GM18861 (cell line): ENCODE results near the gene MKNK2.
A peak's percentile ranks its signal among the peaks of the same experiment; 100 is the strongest.
"Not testable (repeated sequence)": the region's sequence is repeated elsewhere in the genome, so short reads cannot be mapped to it uniquely, and the experiment has no call there.

Source experiments
- ATAC-seq: cut with Tn5 transposase; IDR thresholded peaks from one replicate; pipeline ENCODE4 v1.9.1; 2021; ENCODE audit not compliant: unreplicated experiment

Gene MKNK2

DNA sequence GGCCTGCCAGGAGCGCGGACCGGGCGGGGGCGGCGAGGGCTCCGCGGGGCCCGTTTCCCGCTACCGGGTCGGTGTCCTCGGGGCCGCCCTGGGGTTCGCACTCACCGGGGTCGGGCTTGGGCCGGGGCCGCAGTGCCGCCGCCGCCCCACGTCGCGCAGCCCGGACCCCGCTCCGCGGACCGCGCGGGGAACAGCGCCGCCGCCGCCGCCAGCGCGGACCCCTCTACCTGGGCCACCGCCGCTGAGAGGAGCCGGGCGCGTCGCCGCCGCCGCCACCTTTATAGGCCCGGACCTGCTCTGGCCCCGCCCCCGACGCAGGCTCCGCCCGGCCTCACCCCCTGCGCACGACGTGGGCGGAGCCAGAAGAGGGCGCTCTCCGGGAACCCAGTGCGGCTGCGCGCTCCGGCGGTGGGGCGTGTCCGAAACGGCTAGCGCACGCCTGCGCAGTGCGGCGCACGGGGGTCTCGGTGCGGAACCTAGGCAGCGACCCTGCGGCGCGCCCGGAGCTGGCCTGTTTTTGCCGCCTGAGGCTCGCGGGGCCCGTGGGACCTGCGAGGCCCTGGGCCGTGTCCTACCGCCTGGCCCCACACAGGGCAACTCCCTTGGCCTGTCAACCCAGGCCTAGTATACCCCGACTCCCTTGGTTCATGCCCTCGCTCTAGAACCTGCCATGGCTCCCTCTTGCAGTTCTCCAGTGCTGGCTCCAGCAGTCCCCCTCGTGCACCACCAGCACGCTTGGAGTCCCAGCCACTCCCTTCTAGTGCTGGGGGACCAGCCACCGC lies at the start of gene MKNK2:
Gene MKNK2 (minus strand): TSS at position 254 of the 782 bp plus-strand sequence. CDS start 393 bp downstream, outside the sequence.
- ATAC-seq: peak; percentile 39

DNA sequence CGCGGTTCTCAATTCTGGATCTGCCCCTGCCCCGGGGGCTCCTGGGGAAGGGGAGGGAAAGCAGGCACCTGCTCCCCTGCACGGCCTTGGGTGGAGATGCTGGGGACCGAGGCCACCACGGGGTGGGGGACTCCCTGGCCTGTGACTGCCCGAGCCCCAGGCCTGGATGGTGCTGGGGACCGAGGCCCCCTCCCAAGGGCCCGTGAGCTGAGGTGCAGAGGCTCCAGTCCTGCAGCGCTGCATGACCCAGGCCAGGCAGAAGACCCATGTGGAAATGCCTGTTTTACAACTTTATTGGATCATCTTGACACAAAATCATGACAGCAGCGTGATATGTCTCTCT lies 49.6 kb upstream of the MKNK2 start:
- ATAC-seq: no peak

DNA sequence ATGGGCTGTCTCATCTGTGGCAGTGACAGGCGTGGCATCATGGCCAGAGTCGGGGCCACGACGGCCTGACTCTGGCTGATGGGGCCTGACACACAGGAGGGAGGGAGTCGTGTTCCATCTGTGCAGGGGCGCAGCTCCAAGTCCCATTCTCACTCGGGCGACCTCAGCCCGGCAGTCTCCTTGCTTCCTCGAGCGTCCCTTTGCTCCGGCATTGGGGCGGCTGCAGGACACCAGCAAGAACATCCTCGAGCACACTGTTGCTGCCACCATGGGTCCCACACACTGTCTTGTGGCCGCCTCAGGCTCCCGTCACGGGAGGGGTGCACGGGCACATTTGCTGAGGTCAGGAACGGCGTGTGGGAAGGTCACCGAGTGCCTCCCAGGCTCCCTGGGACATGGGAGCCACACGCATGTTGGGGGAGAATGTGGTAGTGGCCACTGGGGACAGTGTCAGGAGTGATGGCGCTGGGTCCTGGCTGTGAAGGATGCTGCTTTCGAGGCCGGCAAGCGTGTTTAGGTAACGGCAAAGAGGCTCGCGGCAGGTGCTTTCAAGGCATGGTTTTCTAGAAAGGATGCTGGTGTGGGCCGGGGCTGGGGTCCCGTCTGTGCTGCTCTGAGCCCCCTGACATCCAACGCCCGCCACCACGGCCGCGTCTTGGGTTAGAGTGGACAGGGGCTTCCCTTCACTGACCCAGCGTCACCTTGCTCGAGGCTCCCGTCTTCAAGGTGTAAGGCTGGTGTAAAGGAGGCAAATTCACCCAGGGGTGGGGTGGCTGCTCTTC lies 49.1 kb upstream of the MKNK2 start:
- no peak for ATAC-seq

DNA sequence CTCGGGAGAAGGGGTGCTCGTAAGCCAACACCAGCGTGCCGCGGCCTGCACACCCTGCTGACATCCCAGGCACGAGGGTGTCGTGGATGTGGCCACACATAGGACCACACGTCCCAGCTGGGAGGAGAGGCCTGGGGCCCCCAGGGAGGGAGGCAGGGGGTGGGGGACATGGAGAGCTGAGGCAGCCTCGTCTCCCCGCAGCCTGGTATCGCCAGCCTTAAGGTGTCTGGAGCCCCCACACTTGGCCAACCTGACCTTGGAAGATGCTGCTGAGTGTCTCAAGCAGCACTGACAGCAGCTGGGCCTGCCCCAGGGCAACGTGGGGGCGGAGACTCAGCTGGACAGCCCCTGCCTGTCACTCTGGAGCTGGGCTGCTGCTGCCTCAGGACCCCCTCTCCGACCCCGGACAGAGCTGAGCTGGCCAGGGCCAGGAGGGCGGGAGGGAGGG lies 48.0 kb upstream of the MKNK2 start:
- ATAC-seq: no peak

GRCh38 chr19:2097886-2098327 lies 46.9 kb upstream of the MKNK2 start:
- no peak for ATAC-seq

- ATAC-seq: no peak
Measured at GRCh38 chr19:2097203-2097885, 46.3 kb upstream of the MKNK2 start.

GRCh38 chr19:2096480-2097202 lies 45.6 kb upstream of the MKNK2 start, which contains the start of gene IZUMO4:
Gene IZUMO4 (plus strand): TSS chr19:2096915. CDS start chr19:2096946, 31 bp downstream.
- peak; percentile 63 for ATAC-seq

GRCh38 chr19:2096034-2096479 lies 45.0 kb upstream of the MKNK2 start, which contains the start of gene MOB3A:
Gene MOB3A (minus strand): TSS chr19:2096326. CDS start chr19:2078560, 17,766 bp downstream.
- ATAC-seq: no peak

- not testable (repeated sequence) for ATAC-seq
Measured at GRCh38 chr19:2091926-2092525, 41.0 kb upstream of the MKNK2 start.

GRCh38 chr19:2089727-2090053 lies 38.6 kb upstream of the MKNK2 start:
- ATAC-seq: peak; percentile 0

- ATAC-seq: no peak
Measured at GRCh38 chr19:2089001-2089711, 38.1 kb upstream of the MKNK2 start.

DNA sequence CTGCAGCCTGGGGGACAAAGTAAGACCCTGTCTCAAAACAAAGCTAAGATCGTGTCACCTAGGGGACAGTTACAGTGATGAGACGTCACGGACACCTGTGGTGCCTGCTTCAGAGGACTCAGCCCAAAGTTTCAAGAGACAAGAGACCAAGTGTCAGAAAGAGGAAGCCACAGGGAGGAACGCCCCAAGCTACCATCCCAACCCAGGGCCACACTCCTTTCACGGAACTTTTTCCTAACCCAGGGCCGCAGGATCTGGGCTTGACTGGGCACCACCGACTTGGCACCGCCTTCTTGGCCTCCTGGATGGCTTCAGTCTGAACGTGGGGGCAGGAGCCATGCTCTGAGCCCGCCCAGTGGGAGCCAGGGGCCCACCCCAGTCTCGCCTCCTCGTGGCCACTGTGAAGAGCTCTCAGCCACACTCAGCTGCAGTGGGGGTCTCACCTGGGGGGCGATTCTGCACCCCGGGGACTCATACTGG lies 36.6 kb upstream of the MKNK2 start:
- ATAC-seq: peak; percentile 21

DNA sequence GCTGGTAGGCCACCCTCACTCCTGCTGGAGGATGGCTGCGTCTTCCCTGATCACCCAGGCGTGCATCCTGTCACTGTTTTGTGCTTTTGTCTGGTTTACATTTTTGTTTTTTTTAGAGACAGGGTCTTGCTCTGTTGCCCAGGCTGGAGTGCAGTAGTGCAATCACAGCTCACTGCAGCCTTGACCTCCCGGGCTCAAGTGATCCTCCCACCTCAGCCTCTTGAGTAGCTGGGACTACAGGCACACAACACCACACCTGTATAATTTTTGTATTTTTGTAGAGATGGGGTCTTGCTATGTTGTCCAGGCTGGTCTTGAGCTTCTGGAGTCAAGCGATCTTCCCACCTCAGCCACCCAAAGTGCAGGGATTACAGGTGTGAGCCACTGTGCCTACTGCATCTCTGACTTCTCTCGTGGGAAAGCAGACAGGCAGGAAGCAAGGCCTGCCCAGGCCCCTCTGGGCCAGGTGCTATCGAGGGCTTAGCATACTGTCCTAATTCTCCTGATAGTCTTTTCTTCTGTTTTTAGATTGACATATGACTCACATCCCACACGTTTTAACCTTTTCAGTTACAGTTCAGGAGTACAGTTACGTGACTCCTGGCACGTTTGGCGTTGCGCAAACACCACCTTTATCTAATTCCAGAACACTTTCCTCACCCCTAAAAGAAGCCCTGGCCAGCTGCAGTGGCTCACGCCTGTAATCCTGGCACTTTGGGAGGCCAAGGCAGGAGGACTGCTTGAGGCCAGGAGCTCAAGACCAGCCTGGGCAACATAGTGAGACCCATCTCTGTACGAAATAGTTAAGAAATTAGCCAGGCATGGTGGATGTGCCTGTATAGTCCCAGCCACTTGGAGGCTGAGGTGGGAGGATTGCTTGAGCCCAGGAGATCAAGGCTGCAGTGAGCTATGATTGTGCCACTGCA lies 35.9 kb upstream of the MKNK2 start:
- ATAC-seq: not testable (repeated sequence)

DNA sequence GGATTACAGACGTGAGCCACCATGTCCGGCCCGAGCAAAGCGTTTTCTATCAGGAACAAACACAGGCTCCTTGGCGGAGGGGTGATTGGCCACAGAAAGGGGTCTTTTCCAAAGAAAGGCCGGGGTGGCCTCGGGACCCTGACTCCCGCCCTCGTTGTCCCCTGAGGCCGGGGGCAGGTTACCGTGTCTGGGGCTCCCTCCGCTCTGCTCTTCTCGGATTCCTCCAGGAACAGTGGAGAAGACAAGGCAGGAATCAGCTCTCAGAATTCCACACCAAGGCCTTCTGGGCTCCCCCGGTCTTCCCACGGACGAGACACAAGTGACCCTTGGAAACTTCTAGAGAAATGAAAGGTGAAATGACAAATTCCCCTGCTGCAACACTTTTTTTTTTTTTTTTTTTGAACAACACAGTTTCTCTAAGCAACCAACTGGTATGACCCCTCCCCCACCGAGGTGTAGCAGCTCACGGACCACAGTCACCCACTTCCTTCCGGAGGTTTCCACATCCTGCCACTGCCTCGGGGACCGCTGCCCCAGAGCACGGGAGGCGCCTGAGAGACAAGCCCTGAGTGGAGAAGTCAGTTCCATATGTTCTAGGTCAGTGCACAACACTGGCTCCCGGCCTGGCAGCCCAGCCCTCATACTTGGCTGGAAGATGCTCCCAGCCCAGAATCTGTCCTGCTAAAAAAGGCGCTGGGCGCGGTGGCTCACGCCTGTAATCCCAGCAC lies 34.1 kb upstream of the MKNK2 start:
- peak; percentile 29 for ATAC-seq

- ATAC-seq: no peak
Measured at GRCh38 chr19:2083174-2083854, 32.3 kb upstream of the MKNK2 start.

GRCh38 chr19:2081873-2082810 lies 31.1 kb upstream of the MKNK2 start:
- ATAC-seq: no peak
